Measurements from ENCODE around the gene SLC44A1.

GRCh38 chr9:105331755-105332154 is 87.3 kb downstream of the SLC44A1 start:
- TF ChIP-seq POLR2AphosphoS5 (IDR thresholded peaks at IDR 0.05) (no peak), POLR2A (IDR thresholded peaks at IDR 0.05) (no peak)
- TF ChIP-seq, protein P1, sequence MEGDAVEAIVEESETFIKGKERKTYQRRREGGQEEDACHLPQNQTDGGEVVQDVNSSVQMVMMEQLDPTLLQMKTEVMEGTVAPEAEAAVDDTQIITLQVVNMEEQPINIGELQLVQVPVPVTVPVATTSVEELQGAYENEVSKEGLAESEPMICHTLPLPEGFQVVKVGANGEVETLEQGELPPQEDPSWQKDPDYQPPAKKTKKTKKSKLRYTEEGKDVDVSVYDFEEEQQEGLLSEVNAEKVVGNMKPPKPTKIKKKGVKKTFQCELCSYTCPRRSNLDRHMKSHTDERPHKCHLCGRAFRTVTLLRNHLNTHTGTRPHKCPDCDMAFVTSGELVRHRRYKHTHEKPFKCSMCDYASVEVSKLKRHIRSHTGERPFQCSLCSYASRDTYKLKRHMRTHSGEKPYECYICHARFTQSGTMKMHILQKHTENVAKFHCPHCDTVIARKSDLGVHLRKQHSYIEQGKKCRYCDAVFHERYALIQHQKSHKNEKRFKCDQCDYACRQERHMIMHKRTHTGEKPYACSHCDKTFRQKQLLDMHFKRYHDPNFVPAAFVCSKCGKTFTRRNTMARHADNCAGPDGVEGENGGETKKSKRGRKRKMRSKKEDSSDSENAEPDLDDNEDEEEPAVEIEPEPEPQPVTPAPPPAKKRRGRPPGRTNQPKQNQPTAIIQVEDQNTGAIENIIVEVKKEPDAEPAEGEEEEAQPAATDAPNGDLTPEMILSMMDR (IDR thresholded peaks at IDR 0.05), result no peak
